Testis (tissue), 3 donors: ENCODE measurements around the gene ARSK. TPM values are rescaled to one million over a fixed set of nuclear protein-coding genes. Genes with fewer than 3 reads are reported as not detected.
"Not testable (repeated sequence)": the region's sequence is repeated elsewhere in the genome, so short reads cannot be mapped to it uniquely, and the experiment has no call there.

Experiments used
- DNase-seq: peaks from one replicate; pipeline ENCODE4 v3.0.0-alpha.2; 2019
- H3K27ac ChIP-seq, 2 donors: fragments of 200-600 bp; sonication (generic); one replicate each; pipeline ENCODE4 v1.5.1; 2019
- H3K27me3 ChIP-seq: fragments of 200-600 bp; sonication (generic); one replicate; pipeline ENCODE4 v1.5.1; 2019
- H3K36me3 ChIP-seq: fragments of 200-600 bp; sonication (generic); one replicate; pipeline ENCODE4 v1.5.1; 2017; ENCODE audit warnings: low read depth; ENCODE audit errors: missing control alignments
- H3K4me1 ChIP-seq: fragments of 200-600 bp; sonication (generic); one replicate; pipeline ENCODE4 v1.5.1; 2019
- H3K4me3 ChIP-seq, 2 donors: fragments of 200-600 bp; sonication (generic); one replicate each; pipeline ENCODE4 v1.5.1; 2017 to 2019
- H3K9me3 ChIP-seq: fragments of 200-600 bp; sonication (generic); one replicate; pipeline ENCODE4 v1.5.1; 2017
- CTCF ChIP-seq, 3 experiments: fragments of 450-650 bp in 2 of 3; fragments of 200-600 bp in 1 of 3; sonication (generic) in 1 of 3; IDR thresholded peaks; one replicate each; pipeline ENCODE4 v1.5.1; 2016 to 2019; ENCODE audit warnings: antibody characterized with exemption in 3 of 3, mild to moderate bottlenecking in 2 of 3, moderate library complexity in 1 of 3
- POLR2A ChIP-seq: fragments of 450-650 bp; IDR thresholded peaks from one replicate; pipeline ENCODE4 v1.6.1; 2017; ENCODE audit warnings: antibody characterized with exemption, mild to moderate bottlenecking, moderate library complexity
- WGBS, 2 donors: methylation state at CpG; one replicate each; pipeline ENCODE4 v1.1.5; 2018; 5-methylcytosine and 5-hydroxymethylcytosine counted together
- intact Hi-C: fragments of 100-400 bp; cut with DNase I; formaldehyde crosslinking; loops from one replicate; pipeline ENCODE4 v1.15.1; 2023; ENCODE audit warnings: low total_unique reads
- polyA plus RNA-seq: library from polyadenylated mRNA; stranded (reverse); fragments of 350-450 nt; fragmentation: Illumina TruSeq; extraction: RNeasy Lipid Tissue Mini Kit (QIAGEN cat#74804); gene quantifications from one replicate; pipeline ENCODE4 v1.2.3, GENCODE V29; 2014; ENCODE audit warnings: low read depth, low replicate concordance; ENCODE audit not compliant: insufficient read depth
- total RNA-seq, 2 donors: library from RNA; depleted of rRNA; stranded (reverse); fragments of >200 nt; gene quantifications; one replicate each; pipeline ENCODE4 v1.2.3, GENCODE V29; 2016

The ARSK gene
- total and polyA plus RNA-seq, 3 donors from 2014 or later: 2.4 to 6.8 (median 5.8) TPM

DNA sequence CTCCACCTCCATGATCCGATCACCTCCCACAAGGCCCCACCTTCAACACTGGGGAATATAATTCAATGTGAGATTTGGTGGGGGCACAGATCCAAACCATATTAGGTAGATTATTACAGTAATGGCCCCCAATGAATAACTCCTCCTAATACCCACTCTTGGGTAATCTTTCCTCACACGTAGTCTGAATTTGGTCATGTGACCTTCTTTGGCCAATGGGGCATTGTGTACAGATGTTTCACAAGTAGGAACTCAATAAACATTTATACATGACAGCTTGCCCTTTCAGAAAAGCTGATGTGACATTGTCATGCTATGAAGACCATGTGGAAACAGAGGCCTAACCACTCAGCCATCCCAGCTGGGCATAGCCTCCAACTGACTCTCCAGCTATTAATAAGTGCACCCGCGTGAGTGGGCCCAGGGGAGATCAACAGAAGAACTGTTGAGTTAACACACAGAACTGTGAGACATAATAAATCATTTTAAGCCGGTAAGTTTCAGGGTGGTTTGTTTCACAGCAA, 75.6 kb downstream of the ARSK start:
- Histone ChIP-seq H3K9me3 (no peaks in the 10 kb centered on the region), H3K27ac (no peak overlapping the region), H3K4me3 (no peak overlapping the region), H3K36me3 (no peaks in the 10 kb centered on the region), H3K27me3 (no peaks in the 10 kb centered on the region), H3K4me1 (no peaks in the 10 kb centered on the region)
- DNase-seq: no peak
- TF ChIP-seq CTCF (IDR thresholded peaks at IDR 0.05) (no peak), POLR2A (no peak)
- intact Hi-C loops: no loop called here
- 92 to 93% methylated on average over 5 of the region's 5 CpGs for WGBS, 2 donors

- H3K36me3 ChIP-seq: no peaks in the 10 kb centered on the region
- WGBS, 2 donors: 75 to 76% methylated on average over 2 of the region's 2 CpGs
- no peak for TF ChIP-seq POLR2A
- TF ChIP-seq CTCF (IDR thresholded peaks at IDR 0.05): no peak
- H3K27me3 ChIP-seq: no peaks in the 10 kb centered on the region
- DNase-seq: no peak
- intact Hi-C loops: no loop called here
- no peak overlapping the region for H3K27ac ChIP-seq
- H3K9me3 ChIP-seq: no peaks in the 10 kb centered on the region
- H3K4me3 ChIP-seq: no peak overlapping the region
- H3K4me1 ChIP-seq: no peaks in the 10 kb centered on the region
These were observed 76.5 kb downstream of the ARSK start for GRCh38 chr5:95631255-95631958.

- WGBS, 2 donors: 80 to 83% methylated on average over 4 of the region's 4 CpGs
These were observed 77.2 kb downstream of the ARSK start for GRCh38 chr5:95631991-95632675.

DNA sequence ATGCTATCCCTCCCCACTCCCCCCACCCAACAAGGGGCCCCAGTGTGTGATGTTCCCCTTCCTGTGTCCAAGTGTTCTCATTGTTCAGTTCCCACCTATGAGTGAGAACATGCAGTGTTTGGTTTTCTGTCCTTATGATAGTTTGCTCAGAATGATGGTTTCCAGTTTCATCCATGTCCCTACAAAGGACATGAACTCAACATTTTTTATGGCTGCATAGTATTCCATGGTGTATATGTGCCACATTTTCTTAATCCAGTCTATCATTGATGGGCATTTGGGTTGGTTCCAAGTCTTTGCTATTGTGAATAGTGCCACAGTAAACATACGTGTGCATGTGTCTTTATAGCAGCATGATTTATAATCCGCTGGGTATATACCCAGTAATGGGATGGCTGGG, 78.0 kb downstream of the ARSK start:
- intact Hi-C loops, H3K36me3 ChIP-seq, H3K9me3 ChIP-seq, H3K27me3 ChIP-seq, H3K27ac ChIP-seq, H3K4me1 ChIP-seq, H3K4me3 ChIP-seq, DNase-seq: not testable (repeated sequence)
- WGBS, 2 donors: 93 to 96% methylated on average over 2 of the region's 2 CpGs

More at GRCh38 chr5:95631991-95632675, 77.2 kb downstream of the ARSK start:
- Histone ChIP-seq H3K27me3 (no peaks in the 10 kb centered on the region), H3K4me1 (no peaks in the 10 kb centered on the region), H3K27ac (no peak overlapping the region), H3K9me3 (no peaks in the 10 kb centered on the region), H3K36me3 (no peaks in the 10 kb centered on the region), H3K4me3 (no peak overlapping the region)
- no peak for DNase-seq
- TF ChIP-seq CTCF (IDR thresholded peaks at IDR 0.05): no peak
- TF ChIP-seq POLR2A: no peak
- intact Hi-C loops: no loop called here

DNA sequence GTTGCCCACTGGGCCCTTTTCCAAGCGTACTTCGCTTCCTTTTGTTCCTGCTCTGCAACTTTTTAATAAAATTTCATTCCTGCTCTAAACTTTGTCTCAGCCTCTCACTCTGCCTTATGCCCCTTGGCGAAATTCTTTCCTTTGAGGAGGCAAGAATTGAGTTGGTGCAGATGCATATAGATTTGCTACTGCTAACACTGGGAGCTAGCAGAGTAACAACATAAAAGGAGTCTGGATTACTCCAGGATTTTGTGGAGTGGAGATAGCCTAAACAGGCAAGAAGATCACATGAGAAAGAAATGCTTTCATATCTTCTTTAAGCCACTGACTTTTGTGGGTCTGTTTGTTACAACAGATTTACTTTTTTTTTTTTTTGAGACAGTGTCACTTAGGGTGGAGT, 78.8 kb downstream of the ARSK start:
- Histone ChIP-seq H3K4me3 (no peak overlapping the region), H3K9me3 (no peaks in the 10 kb centered on the region), H3K27ac (no peak overlapping the region), H3K4me1 (no peaks in the 10 kb centered on the region), H3K36me3 (no peaks in the 10 kb centered on the region), H3K27me3 (no peaks in the 10 kb centered on the region)
- TF ChIP-seq CTCF (IDR thresholded peaks at IDR 0.05): no peak
- no peak for TF ChIP-seq POLR2A
- no peak for DNase-seq
- intact Hi-C loops: no loop called here
- 94 to 95% methylated on average over 3 of the region's 3 CpGs for WGBS, 2 donors
